DMS 273 treated with DMSO at 0.1 percent for 48 hours (cell line): Measurements from ENCODE around the gene EXOC4.
"Not testable (repeated sequence)": the region's sequence is repeated elsewhere in the genome, so short reads cannot be mapped to it uniquely, and the experiment has no call there.

Experiments
- DNase-seq: peaks from one replicate; lab custom pipeline; 2025; lab: John Stamatoyannopoulos, UW

EXOC4 gene

DNA sequence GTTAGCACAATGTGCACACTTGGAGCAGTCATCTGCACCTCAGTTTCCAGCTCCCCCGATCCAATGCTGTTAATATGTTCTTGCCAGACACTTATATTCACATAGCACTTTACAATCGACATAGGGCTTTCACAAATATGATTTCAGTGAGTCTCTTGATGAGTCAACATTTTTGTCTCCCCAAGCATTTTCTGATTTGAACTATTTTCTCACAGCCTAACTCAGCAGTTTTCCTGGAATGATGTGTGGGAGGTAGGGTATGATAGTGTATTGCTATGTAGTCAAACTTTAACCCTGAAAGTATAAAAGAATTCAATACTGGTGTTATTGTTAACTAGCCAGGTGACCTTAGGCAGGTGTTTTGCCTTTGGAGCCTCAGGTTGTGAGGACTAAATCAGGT is 791.8 kb downstream of the EXOC4 start:
- DNase-seq: no peak

DNA sequence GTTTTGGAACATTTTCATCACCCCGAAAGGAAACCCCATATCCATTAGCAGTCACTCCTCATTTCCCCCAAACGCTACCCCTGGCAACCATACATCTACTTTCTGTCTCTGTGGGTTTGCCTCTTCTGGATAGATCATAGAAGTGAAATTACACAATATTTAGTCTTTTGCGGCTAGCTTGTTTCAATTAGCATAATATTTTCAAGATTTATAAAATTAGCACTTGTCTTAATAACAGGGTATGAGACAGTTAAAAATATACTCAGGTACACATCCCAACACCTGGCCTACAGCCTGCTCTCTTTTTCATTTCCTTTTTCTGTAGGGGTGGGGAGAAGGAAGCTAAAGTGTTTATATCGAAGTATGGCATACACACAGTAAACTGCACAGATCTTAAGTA is 792.8 kb downstream of the EXOC4 start:
- DNase-seq: no peak

DNA sequence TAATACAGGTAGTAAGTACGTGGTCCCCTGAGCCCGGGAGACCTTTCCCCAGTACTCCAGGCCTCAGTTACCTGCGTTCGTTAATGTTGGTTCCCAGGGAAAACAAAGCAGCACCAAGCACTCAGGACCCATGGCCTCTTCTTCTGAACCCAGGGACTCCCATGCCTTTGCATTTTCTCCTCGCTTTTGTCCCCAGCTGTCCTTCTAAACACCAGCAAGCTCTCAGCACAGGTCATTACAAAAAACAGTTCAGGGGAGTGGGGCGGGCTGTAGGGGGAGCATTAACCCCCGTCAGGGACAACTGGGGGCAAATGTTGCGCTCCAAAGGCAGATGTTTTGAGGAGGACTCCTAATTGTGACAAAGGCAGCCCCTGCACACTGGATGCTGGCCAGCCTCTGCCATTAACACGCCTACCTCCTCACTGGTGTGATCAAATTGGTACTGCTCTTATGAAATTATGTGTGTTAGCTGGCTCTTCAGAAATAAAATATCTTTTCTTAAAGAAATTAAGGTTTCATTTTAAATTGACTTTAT is 793.8 kb downstream of the EXOC4 start:
- no peak for DNase-seq

DNA sequence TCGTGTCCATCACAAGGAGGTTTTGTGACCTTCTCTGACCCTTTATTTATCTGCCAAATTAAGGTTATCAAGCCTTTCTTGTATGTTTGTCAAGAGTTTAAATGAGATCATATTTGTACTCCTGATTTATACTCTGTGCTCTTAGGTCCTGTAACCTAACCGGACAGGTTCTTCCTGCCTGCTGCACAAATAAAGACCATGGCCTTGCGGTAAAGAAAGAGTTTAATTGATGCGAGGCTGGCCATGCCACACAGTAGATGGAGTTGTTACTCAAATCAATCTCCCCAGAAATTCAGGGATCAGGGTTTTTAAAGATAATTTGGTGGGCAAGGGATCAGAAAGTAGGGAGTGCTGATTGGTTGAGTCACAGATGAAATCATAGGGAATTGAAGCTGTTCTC is 794.8 kb downstream of the EXOC4 start:
- no peak for DNase-seq

DNA sequence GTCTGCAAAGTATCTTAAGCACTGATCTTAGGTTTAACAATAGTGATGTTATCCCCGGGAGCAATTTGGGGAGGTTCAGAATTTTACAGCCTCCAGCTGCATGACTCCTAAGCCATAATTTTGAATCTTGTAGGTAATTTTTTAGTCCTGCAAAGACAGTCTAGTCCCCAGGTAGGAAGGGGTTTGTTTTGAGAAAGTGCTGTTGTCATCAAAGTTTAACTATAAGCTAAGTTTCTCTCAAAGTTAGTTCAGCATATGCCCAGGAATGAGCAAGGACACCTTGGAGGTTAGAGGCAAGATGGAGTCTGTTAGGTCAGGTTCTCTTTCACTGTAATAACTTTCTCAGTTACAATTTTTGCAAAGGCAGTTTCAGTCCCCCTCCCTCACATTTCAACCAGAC is 795.3 kb downstream of the EXOC4 start:
- no peak for DNase-seq

DNA sequence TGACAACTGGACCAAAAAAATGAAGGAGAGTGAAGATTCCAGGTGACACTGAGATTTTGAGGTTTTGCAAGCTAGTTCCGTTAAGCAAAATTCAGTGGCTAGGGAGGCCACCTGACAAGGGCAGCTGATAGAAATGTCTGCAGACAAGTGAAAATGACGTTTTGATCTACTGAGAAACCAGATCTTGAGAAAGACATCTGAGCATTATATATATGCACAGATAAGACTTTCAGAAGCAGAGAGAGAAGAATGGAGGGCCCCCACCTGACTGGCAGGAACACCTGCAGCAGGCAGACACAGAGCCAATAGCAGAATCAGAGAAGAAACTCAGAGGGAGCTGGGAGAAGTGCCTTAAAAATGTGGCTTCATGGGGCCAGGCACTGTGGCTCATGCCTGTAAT is 798.1 kb downstream of the EXOC4 start:
- DNase-seq: no peak

DNA sequence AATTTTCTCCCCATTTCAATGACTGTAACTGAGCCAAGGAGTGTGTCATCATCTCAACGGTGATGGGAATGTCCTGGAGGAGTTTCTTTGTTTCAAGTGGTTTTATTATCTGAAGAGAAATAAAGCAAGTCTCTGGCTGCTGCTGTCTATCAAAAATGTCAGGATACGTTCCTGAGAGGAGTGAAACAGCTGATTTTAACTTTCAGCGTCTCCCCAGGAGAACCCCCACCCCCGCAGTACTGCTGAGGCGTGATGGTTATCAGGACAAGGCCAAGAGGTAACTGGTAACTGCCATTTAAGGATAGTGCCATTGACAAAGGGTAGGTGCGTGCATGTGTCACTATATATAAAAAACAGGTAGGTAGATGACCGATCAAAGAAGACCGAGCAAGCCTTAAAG is 803.9 kb downstream of the EXOC4 start:
- DNase-seq: no peak

DNA sequence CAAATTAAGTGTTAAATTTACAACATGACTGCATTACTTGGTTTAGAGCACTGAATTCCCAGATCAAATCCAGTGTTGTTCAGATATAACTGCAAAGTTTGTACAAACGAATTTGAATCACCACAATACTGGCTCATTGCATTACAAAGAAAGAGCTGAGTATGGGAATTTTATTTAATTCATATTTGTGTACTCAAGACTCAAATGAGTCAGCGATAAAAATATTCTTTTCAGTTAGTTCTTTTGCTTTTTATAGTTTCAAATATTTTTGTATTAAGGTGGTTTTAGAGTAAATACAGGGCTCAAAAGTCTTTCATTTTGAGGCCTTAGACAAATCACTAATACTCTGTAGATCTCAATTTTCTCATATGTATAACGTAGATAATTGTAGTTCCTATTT is 805.6 kb downstream of the EXOC4 start:
- DNase-seq: no peak

DNA sequence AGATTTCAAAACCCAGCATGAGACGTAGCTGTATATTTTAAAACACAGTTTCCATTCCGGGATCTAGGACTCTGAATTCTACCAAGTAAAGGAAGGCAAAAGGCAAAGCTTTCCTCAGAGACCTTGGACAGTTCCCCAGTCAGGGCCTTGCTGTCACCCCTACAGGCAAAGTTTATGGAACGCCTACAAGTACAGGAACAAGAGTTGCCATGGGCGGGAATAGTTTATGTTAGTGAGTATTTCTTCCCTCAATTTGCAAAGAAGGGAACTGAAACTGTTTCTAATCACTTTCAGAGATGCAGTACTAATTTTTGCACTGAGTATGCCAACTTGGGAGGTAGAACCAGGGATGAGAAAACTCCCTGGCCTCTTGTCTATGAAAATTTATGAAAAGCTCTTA is 806.1 kb downstream of the EXOC4 start:
- no peak for DNase-seq

DNA sequence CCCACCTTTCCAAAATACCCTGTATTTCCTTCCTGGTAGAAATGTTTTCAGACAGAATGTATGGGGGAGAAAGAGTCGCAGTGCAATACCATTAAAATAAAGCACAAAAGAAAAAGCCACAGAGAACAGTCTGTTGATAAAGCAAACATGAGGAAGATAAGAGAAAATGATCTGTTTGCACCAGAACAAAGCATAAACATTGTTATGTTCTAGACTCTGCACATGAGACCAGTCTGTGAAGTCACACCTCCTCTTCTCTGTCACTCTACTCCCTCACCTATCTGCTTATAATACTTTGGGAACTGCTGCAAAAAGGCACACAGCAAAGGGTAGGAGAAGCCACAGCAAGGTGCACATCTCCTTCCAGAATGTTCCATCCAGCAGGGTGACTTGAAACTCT is 807.0 kb downstream of the EXOC4 start:
- DNase-seq: no peak

DNA sequence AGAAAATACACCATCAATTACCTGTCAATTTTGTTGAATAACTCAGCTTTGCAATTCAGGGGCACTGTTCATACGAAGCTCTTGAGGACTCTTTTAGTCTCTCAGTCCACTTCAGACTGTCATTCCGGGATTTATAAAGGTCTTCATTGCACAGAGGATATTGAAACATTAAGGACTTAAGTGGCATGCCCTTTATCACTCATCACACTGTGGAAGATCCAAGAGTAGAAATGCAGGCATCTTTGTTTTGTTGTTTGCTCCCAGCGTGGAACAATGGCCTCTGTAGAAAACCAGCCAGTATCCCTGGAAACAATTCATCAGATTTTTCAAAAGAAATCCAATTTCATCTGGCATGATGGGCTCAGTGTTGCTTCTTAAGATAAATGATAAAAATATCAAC is 808.0 kb downstream of the EXOC4 start:
- DNase-seq: no peak

DNA sequence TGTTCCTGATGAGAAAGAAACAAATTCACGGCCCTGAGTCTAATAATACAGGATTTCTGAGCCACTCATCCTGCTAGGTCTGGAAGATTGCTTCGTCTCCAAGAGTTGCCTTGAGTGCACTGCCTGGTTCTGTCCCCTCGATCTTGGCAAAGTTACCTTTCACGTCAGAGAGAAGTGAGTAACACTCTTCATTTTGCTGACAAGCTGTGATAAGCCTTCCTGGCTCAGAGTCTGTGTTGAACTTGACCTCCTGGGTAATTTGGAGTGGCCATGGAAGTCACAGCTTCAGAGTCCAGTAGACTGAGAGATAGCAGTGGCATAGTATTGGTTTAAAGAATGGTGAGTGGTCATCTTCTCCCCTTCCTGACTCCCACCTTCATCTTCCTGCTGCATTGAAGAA is 809.6 kb downstream of the EXOC4 start:
- no peak for DNase-seq

DNA sequence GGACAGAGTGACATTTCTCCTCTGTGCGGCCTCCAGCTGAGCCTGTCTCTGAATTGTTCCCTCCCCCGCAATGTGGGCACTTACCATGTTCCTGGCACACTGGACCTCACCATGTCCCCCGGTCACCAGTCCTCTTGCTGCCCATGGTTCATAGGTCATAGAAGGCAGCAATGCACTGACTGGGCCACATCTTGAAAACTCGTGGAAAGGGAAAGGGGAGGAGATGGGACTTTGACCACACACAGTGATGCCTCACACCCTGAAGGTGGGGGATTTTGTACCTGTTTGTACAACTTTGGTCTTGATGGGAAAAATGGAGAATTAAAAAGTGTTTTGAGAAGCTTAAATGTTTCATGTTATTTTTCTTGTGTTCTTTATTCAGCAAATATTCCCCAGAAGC is 812.5 kb downstream of the EXOC4 start:
- DNase-seq: no peak

DNA sequence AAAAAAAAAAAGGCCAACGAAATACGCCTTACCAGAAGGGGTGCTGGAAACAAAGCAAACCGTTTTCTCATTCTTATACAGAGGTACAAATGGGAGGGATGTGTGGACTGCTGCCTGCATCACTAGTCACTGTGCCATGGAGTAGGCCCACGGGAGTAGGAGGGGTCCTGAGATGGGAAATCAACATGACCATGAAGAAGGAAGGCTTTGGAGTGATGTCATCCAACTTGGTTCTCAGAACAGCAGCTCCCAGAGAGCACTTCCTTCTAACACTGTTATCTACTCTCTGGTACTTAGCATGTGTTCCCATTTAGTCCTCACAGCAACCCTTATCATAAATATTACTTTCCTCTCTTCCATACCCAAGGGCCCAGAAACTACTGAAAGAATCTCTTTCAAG is 814.3 kb downstream of the EXOC4 start:
- DNase-seq: no peak

DNA sequence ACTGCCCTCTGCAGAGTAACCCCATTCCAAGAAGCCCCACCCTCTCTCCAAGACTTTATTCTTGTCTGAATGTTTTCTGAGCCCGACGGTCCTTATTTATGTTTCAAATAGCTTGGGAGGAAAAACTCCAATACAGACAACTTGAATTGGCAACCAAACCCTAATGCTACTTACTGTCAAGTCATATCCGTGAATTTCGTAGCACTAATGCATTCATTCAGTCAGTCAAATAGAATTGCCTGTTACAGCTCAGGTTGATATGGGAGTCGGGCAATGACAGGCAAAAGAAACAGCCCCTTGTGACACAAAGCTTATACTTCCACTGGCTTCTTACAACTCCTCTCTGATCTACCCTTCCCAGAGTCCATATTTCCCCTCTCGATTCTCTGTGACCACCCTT is 815.8 kb downstream of the EXOC4 start:
- no peak for DNase-seq

DNA sequence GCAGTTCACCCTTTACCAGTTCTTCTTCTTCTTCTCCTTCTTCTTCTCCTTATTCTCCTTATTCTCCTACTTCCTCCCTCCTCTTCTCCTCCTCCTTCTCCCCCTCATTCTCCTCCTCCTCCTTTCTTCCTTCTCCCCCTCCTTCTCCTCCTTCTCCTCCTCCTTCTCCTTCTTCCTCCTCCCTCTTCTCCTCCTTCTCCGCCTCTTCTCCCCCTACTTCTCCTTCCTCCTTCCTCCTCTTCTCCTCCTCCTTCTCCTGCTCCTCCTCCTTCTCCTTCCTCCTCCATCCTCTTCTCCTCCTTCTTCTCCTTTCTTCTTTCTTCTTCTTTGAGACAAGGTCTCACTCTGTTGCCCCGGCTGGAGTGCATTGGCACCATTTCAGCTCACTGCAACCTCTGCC is 816.3 kb downstream of the EXOC4 start:
- DNase-seq: no peak

DNA sequence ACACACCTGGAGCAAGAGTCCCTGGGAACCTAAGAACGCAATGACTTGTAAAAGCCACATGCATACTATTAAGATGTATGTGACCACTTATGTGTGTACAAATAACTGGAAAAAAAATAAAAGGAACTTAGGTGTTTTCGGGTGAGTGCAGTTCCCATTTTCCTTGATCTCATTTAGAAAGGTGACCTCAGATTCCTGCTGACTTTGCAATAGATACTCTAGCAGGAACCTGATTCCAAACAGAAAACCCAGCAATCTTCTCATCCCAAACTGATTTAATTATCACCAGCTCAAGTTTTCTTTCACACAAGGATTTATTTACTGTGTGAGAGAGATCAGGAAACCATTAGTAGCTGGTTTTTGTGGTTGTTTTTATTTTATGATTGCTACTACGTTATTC is 817.8 kb downstream of the EXOC4 start:
- no peak for DNase-seq

DNA sequence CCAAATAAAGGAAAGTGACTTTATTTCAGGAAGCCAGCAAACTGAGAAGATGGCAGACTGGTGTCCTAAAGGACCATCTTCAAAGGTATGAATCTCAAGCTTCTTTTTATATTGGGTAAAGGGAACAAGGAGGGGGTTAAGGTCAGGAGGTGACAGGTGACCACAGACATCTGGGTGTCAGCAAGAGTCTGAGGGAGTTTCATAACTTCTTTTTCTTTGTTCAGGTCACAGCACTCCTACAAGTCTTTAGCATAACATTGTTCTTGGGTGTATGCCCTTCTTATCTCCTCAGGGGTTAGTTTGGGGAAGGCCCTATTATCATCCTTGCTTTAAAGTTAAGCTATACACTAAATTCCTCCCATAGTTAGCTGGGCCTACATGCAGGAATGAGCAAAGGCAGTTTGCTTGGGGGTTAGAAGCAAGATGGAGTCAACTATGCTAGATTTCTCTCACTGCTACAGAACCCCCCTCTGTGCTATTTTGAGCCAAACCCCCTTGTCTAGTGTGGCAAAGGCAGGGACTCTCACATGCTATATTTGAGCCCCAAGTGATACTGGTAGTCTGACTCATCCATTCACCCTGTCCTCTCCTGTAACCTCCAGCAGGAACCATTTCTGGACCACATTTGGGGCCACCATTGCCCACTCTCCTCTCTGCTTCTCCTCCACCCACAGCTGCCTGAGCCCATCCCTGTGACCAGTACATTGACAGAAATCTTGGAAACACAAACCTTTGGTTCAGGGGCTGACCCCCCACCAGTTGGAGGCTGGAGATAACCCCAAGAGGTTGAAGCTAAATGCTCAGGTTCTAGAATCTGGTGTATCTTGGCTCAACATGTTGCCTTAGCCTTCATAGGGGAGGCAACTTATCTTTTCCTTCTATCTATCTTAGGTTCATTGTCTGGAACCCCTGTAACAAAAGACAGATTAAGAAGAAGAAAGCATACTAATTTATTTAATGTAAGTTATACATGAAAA is 818.8 kb downstream of the EXOC4 start:
- DNase-seq: no peak

DNA sequence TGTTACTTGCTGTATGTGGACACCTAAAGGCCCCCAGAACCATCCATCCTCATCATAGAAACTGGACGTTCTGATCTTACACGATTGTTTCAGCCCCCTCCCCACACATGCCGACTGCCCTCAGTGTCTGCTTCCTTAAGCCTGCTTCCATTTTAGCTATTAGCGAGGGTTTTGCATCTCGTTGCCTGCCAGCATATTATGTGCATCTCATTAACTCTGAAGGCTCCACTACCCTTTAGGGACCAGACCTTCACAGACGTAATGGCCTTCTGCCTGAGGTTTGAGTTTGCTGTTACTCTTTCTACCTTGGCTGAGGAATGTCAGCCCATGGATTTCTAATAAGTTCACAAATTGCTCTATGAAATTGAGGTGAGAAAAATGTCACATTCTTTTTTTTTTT is 820.4 kb downstream of the EXOC4 start:
- DNase-seq: no peak

DNA sequence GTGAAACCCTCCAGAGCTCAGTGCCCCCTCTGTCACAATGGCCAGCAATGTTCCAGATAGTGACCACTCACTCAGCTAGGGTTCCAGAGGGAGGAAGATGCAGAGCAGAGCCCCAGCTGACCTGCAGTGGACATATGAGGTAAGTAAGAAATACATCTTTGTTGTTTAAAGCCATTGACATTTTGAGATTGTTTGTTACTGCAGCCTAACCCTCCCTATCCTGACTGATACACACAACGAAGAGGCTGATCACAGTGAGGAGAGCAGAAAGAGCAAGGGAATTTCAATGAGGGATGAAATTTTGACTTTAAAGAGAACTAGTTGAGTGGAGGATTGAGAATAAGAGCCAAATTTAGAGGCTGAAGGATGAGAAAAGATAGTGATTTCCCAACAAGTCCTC is 822.9 kb downstream of the EXOC4 start:
- no peak for DNase-seq

DNA sequence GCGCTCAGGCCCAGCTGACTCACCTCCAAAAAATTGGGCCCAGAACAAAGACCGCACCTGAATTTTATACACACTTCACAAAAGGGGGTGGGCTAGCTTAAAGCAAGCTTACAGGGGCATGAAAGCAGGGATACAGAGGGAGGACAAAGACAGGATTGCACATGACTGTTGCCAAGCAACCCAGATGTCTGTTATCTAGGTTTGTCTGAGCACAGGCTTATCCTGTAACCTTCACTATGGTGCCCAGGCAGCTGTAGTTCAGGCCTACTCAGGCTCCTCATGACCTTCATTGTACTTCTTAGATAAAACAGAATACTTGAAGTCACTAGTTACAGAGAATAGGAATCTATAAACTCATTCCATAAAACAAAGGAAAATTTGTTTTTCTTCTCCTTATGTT is 824.7 kb downstream of the EXOC4 start:
- not testable (repeated sequence) for DNase-seq

DNA sequence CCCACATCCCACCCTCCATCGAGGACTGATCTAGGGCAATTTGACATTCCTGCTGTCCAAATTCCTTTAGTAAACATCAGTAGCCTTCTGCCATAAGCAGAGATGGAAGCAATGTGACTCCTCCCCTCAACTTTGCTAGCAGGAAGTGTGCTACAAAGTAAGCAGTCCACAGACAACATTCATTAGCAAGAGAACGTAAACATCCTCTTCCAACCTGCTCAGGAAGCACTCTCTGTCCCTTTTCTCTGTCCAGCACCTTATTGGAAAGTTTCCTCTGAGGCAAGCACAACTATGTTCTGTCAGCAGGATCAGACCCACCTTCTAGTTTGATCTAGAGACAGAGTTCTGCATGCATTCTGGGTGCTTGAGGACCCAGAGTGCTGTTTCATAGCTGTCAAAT is 826.1 kb downstream of the EXOC4 start:
- DNase-seq: no peak

DNA sequence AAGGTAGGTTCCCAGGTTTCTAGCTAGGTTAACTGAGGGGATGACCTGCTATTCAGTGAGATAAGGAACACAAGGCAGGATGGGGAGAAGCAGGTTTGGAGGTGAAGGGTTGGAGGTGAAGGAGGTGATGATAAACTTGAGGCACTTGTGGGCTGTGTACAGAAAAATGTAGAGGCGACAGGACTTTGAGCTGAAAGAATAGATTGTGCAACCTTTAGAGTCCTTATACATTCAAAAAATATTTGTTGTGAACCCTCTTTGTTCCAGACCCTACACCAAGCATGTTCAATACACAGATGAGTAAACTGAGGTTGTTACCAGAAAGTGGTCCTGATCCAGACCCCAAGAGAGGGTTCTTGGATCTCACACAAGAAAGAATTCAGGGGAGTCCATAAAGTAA is 828.8 kb downstream of the EXOC4 start:
- no peak for DNase-seq
